ENCODE data around the gene VPS26B. TPM values are rescaled to one million over a fixed set of nuclear protein-coding genes. Genes with fewer than 3 reads are reported as not detected.
A peak's percentile ranks its signal among the peaks of the same experiment; 100 is the strongest.

Gene VPS26B
- total and polyA plus RNA-seq, 9 donors = 19.4 to 46.5 (median 36.3) TPM

GRCh38 chr11:134223121-134223520, 1.4 kb upstream of the VPS26B start:
- no peak overlapping the region for H3K27ac ChIP-seq

GRCh38 chr11:134224710-134225664, 516 bp downstream of the VPS26B start:
- Histone ChIP-seq H3K4me1 (ENCODE audit: insufficient read depth) (peaks cover 9% of the 10 kb centered on the region), H3K9me3 (no peaks in the 10 kb centered on the region), H3K4me3 (peak overlapping the region; percentile 60), H3K27ac (peak overlapping the region; percentile 59 to 88), H3K27me3 (no peaks in the 10 kb centered on the region), H3K36me3 (no peaks in the 10 kb centered on the region)
- 0 to 1% (median 0%) methylated on average over 74 to 93 of the region's 93 CpGs for WGBS, 3 donors
- DNase-seq = peak; percentile 20 to 63 (median 51)
- intact Hi-C loops (cut with DNase I) = loop anchor here in 1 of 4 donors (5.0 to 10.0 kb wide), 2 partner anchors 107 to 190 kb away; partner anchors contain the start of gene GLB1L2
- no peak for TF ChIP-seq POLR2A (IDR thresholded peaks at IDR 0.05)
- TF ChIP-seq CTCF (IDR thresholded peaks at IDR 0.05) = no peak
- no peak for TF ChIP-seq EP300 (IDR thresholded peaks at IDR 0.05)

More at GRCh38 chr11:134223121-134223520, 1.4 kb upstream of the VPS26B start:
- Histone ChIP-seq H3K27me3 (no peaks in the 10 kb centered on the region), H3K9me3 (no peaks in the 10 kb centered on the region), H3K36me3 (no peaks in the 10 kb centered on the region), H3K4me1 (ENCODE audit: insufficient read depth) (peaks cover 9% of the 10 kb centered on the region), H3K4me3 (peak overlapping the region; percentile 60)
- TF ChIP-seq EP300 (IDR thresholded peaks at IDR 0.05) = no peak
- TF ChIP-seq POLR2A (IDR thresholded peaks at IDR 0.05) = no peak
- TF ChIP-seq CTCF (IDR thresholded peaks at IDR 0.05) = no peak
- WGBS, 3 donors = 6 to 9% (median 6%) methylated on average over 5 of the region's 5 CpGs
- DNase-seq = no peak
- intact Hi-C loops (cut with DNase I) = loop anchor here in 1 of 4 donors (5.0 to 10.0 kb wide), 2 partner anchors 109 to 188 kb away; partner anchors contain the start of gene GLB1L2

DNA sequence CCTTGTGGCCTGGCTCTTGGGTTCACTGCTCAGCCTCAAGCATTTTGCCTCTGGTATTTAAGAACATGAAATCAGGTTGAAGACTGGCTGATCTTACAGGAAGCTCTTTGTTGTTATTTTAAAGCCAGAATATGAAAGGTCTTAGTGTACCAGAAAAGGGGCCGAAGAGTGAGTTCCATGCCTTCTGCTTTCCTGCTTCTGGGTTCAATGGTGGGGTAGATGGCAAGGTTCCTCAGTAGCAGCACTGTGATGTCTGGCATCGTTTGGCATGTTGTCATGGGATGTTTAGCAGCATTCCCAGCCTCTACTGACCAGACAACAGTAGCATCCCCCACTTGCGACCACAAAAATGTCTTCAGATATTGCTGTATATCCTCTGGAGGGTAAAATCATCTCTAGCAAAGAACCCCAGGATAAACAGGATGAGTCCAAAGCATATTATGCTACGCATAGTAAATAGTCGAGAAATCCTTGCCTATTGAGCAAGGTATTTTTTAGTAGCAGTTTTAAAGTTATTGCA, 2.4 kb downstream of the VPS26B start:
- Histone ChIP-seq H3K4me1 (ENCODE audit: insufficient read depth) (peaks cover 18% of the 10 kb centered on the region), H3K27me3 (no peaks in the 10 kb centered on the region), H3K27ac (no peak overlapping the region), H3K9me3 (no peaks in the 10 kb centered on the region), H3K36me3 (no peaks in the 10 kb centered on the region), H3K4me3 (no peak overlapping the region)
- TF ChIP-seq EP300 (IDR thresholded peaks at IDR 0.05) (no peak), POLR2A (IDR thresholded peaks at IDR 0.05) (no peak)
- intact Hi-C loops (cut with DNase I) = loop anchor here in 1 of 4 donors (10.0 kb wide), 1 partner anchor 192 kb away; no protein-coding TSS in a partner anchor
- 69 to 84% (median 80%) methylated on average over 5 of the region's 5 CpGs for WGBS, 3 donors
- no peak for DNase-seq

GRCh38 chr11:134228625-134229024, 4.2 kb downstream of the VPS26B start:
- DNase-seq = no peak
- Histone ChIP-seq H3K4me3 (no peak overlapping the region), H3K4me1 (ENCODE audit: insufficient read depth) (peaks cover 18% of the 10 kb centered on the region), H3K27ac (no peak overlapping the region), H3K27me3 (no peaks in the 10 kb centered on the region), H3K9me3 (no peaks in the 10 kb centered on the region), H3K36me3 (no peaks in the 10 kb centered on the region)
- intact Hi-C loops (cut with DNase I) = loop anchor here in 1 of 4 donors (10.0 kb wide), 1 partner anchor 194 kb away; no protein-coding TSS in a partner anchor
- no peak for TF ChIP-seq EP300 (IDR thresholded peaks at IDR 0.05)
- WGBS, 3 donors = 90 to 93% (median 92%) methylated on average over 6 of the region's 6 CpGs

DNA sequence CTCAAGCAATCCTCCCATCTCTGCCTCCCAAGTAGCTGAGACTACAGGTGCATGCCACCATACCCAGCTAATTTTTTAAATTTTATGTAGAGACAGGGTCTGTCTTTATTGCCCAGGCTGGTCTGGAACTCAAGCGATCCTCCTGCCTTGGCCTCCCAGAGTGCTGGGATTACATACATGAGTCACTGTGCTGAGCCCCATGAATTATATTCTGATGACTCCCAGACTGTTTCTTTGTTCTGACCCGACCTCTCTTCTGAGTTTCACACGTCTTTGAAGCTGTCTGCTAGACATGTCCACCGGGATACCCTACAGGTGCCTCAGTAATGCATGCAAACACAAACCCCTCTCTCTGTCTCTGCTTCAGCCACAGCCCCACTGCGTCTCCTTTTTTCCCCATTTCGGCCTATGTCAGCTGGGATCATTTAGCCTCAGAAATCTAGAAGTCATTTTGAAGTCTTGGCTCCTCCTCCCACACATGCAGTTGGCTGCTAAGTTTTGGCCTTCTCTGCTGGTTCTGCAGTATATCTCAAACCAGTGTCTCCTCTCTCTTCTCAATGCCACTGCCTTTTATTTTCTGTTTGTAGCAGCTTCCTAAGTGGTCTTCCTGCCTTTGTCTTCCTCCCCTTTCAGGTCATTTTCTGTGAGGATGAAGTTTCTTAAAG, 4.8 kb downstream of the VPS26B start:
- TF ChIP-seq CTCF (IDR thresholded peaks at IDR 0.05) = no peak
- no peak for TF ChIP-seq EP300 (IDR thresholded peaks at IDR 0.05)
- TF ChIP-seq POLR2A (IDR thresholded peaks at IDR 0.05) = no peak
- DNase-seq = no peak
- H3K27me3 ChIP-seq = no peaks in the 10 kb centered on the region
- H3K4me3 ChIP-seq = no peak overlapping the region
- WGBS, 3 donors = 46 to 51% (median 50%) methylated on average over 6 of the region's 6 CpGs
- H3K36me3 ChIP-seq = no peaks in the 10 kb centered on the region
- no peak overlapping the region for H3K27ac ChIP-seq
- intact Hi-C loops (cut with DNase I) = loop anchor here in 1 of 4 donors (10.0 kb wide), 1 partner anchor 194 kb away; no protein-coding TSS in a partner anchor
- H3K4me1 ChIP-seq (ENCODE audit: insufficient read depth) = peaks cover 18% of the 10 kb centered on the region
- no peaks in the 10 kb centered on the region for H3K9me3 ChIP-seq
